Lung (tissue), 12 donors: ENCODE data around the gene TAF8. TPM values are rescaled to one million over a fixed set of nuclear protein-coding genes. Genes with fewer than 3 reads are reported as not detected.

Experiments
- ATAC-seq: fragments of 200-7000 bp; cut with Tn5 transposase; one replicate; pipeline ENCODE4 v1.9.1; 2020; ENCODE audit warnings: moderate number of reproducible peaks; ENCODE audit not compliant: insufficient read depth, low FRiP score
- DNase-seq, 3 donors: peaks; one replicate each; pipeline ENCODE4 v3.0.0-alpha.2; 2013 to 2017
- H3K27ac ChIP-seq, 2 donors: one replicate each; pipeline ENCODE4 v1.5.1; 2013; ENCODE audit warnings: mild to moderate bottlenecking in 2 of 2, moderate library complexity in 2 of 2, control low read depth in 1 of 2, inconsistent platforms in 1 of 2, low read depth in 1 of 2, low read length in 1 of 2
- H3K27me3 ChIP-seq, 3 donors: one replicate each; pipeline ENCODE4 v1.5.1; 2013; ENCODE audit warnings: low read length in 2 of 3; ENCODE audit not compliant: control insufficient read depth in 3 of 3, insufficient read depth in 3 of 3
- H3K36me3 ChIP-seq, 4 donors: one replicate each; pipeline ENCODE4 v1.5.1; 2013; ENCODE audit warnings: low read length in 4 of 4, mild to moderate bottlenecking in 1 of 4, moderate library complexity in 1 of 4; ENCODE audit not compliant: control insufficient read depth in 4 of 4, insufficient read depth in 4 of 4
- H3K4me1 ChIP-seq, 5 donors: one replicate each; pipeline ENCODE4 v1.5.1; 2013; ENCODE audit warnings: low read length in 5 of 5, mild to moderate bottlenecking in 2 of 5, moderate library complexity in 1 of 5; ENCODE audit not compliant: control insufficient read depth in 5 of 5, insufficient read depth in 5 of 5
- H3K4me3 ChIP-seq: one replicate; pipeline ENCODE4 v1.5.1; 2013; ENCODE audit warnings: mild to moderate bottlenecking, control low read depth, moderate library complexity
- H3K9ac ChIP-seq, 2 donors: one replicate each; pipeline ENCODE4 v1.5.1; 2013; ENCODE audit warnings: low read length in 2 of 2, control low read depth in 1 of 2; ENCODE audit not compliant: insufficient read depth in 1 of 2
- H3K9me3 ChIP-seq, 4 donors: one replicate each; pipeline ENCODE4 v1.5.1; 2013; ENCODE audit warnings: low read length in 3 of 4, mild to moderate bottlenecking in 1 of 4, moderate library complexity in 1 of 4; ENCODE audit not compliant: control insufficient read depth in 4 of 4, insufficient read depth in 3 of 4
- WGBS, 2 donors: extraction: QIAGEN DNeasy Blood & Tissue Kit; methylation state at CpG; one replicate each; pipeline ENCODE4 v1.1.7; 2013; 5-methylcytosine and 5-hydroxymethylcytosine counted together
- polyA plus RNA-seq, 2 donors: library from polyadenylated mRNA; stranded (reverse); fragments of 200-250 nt; gene quantifications; one replicate each; pipeline ENCODE4 v1.2.1, GENCODE V29; 2013
- total RNA-seq, 2 donors: library from RNA; depleted of rRNA in 1 of 2; stranded (reverse); fragments of >200 nt in 1 of 2; gene quantifications; one replicate each; pipeline ENCODE4 v1.2.1, GENCODE V29; 2014 to 2021
- TF ChIP-seq, protein P1 (sequence below): IDR thresholded peaks from 2 replicates; pipeline ENCODE4 v1.5.1; 2012; ENCODE audit warnings: mild to moderate bottlenecking; ENCODE audit errors: control extremely low read depth, extremely low read depth
- donor health status: control.
- donor health status: control.
- donor health status: Bipolar disorder and iron deficiency.
- donor health status: healthy.
- donor health status: DM: yes; HTN: yes; CAD: no.

TAF8 gene
- total and polyA plus RNA-seq, 4 donors: 14.0 to 26.7 (median 17.0) TPM

- H3K36me3 ChIP-seq: peaks cover 0 to 4% (median 0%) of the 10 kb centered on the region in 4 donors
- no peak overlapping the region for H3K27ac ChIP-seq
- DNase-seq (no peak), ATAC-seq (no peak)
- H3K27me3 ChIP-seq: no peaks in the 10 kb centered on the region
- WGBS, 2 donors: 20 to 34% methylated on average over 1 of the region's 1 CpG
- H3K9me3 ChIP-seq: no peaks in the 10 kb centered on the region
- TF ChIP-seq, protein P1, sequence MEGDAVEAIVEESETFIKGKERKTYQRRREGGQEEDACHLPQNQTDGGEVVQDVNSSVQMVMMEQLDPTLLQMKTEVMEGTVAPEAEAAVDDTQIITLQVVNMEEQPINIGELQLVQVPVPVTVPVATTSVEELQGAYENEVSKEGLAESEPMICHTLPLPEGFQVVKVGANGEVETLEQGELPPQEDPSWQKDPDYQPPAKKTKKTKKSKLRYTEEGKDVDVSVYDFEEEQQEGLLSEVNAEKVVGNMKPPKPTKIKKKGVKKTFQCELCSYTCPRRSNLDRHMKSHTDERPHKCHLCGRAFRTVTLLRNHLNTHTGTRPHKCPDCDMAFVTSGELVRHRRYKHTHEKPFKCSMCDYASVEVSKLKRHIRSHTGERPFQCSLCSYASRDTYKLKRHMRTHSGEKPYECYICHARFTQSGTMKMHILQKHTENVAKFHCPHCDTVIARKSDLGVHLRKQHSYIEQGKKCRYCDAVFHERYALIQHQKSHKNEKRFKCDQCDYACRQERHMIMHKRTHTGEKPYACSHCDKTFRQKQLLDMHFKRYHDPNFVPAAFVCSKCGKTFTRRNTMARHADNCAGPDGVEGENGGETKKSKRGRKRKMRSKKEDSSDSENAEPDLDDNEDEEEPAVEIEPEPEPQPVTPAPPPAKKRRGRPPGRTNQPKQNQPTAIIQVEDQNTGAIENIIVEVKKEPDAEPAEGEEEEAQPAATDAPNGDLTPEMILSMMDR: no peak
- no peak overlapping the region for H3K4me3 ChIP-seq
- peaks cover 3 to 16% (median 4%) of the 10 kb centered on the region in 5 donors for H3K4me1 ChIP-seq
- H3K9ac ChIP-seq: no peak overlapping the region
These were observed 39.4 kb upstream of the TAF8 start for GRCh38 chr6:42010909-42011308.

GRCh38 chr6:42012501-42013133 lies 37.7 kb upstream of the TAF8 start:
- peaks cover 0 to 7% (median 0%) of the 10 kb centered on the region in 4 donors for H3K36me3 ChIP-seq
- no peaks in the 10 kb centered on the region for H3K27me3 ChIP-seq
- peaks cover 3 to 16% (median 4%) of the 10 kb centered on the region in 5 donors for H3K4me1 ChIP-seq
- no peaks in the 10 kb centered on the region for H3K9me3 ChIP-seq
- no peak overlapping the region for H3K4me3 ChIP-seq
- 96 to 99% methylated on average over 3 of the region's 3 CpGs for WGBS, 2 donors
- TF ChIP-seq, protein P1: no peak
- no peak overlapping the region for H3K27ac ChIP-seq
- H3K9ac ChIP-seq: no peak overlapping the region
- ATAC-seq (no peak), DNase-seq (no peak)

GRCh38 chr6:42013134-42013516 lies 37.2 kb upstream of the TAF8 start:
- Histone ChIP-seq H3K27ac (no peak overlapping the region), H3K36me3 (peaks cover 0 to 7% (median 0%) of the 10 kb centered on the region in 4 donors), H3K4me3 (no peak overlapping the region), H3K9ac (no peak overlapping the region), H3K4me1 (peaks cover 3 to 16% (median 4%) of the 10 kb centered on the region in 5 donors), H3K27me3 (no peaks in the 10 kb centered on the region), H3K9me3 (no peaks in the 10 kb centered on the region)
- no peak for DNase-seq
- 86 to 92% methylated on average over 2 of the region's 2 CpGs for WGBS, 2 donors
- TF ChIP-seq, protein P1: no peak
- ATAC-seq: no peak
